Esophagus (tissue), 2 donors: ENCODE measurements around the gene TMED8. TPM values are rescaled to one million over a fixed set of nuclear protein-coding genes. Genes with fewer than 3 reads are reported as not detected.

Experiments used
- H3K27ac ChIP-seq, 2 donors: one replicate each; pipeline ENCODE4 v1.5.1; 2013; ENCODE audit warnings: low read depth in 2 of 2, mild to moderate bottlenecking in 2 of 2, inconsistent platforms in 1 of 2, low read length in 1 of 2, moderate library complexity in 1 of 2
- H3K27me3 ChIP-seq, 2 donors: one replicate each; pipeline ENCODE4 v1.6.1; 2013; ENCODE audit warnings: low read length in 2 of 2, control low read depth in 1 of 2, mild to moderate bottlenecking in 1 of 2; ENCODE audit not compliant: insufficient read depth in 2 of 2, control insufficient read depth in 1 of 2
- H3K36me3 ChIP-seq, 2 donors: one replicate each; pipeline ENCODE4 v1.6.1; 2013; ENCODE audit warnings: low read length in 1 of 2; ENCODE audit not compliant: control insufficient read depth in 2 of 2, insufficient read depth in 2 of 2
- H3K4me1 ChIP-seq, 2 donors: one replicate each; pipeline ENCODE4 v1.6.1; 2013; ENCODE audit warnings: low read length in 1 of 2; ENCODE audit not compliant: control insufficient read depth in 2 of 2, insufficient read depth in 2 of 2
- H3K4me3 ChIP-seq, 2 donors: one replicate each; pipeline ENCODE4 v1.5.1; 2013; ENCODE audit warnings: low read length in 2 of 2, mild to moderate bottlenecking in 2 of 2, low read depth in 1 of 2, moderate library complexity in 1 of 2
- H3K9me3 ChIP-seq, 2 donors: one replicate each; pipeline ENCODE4 v1.6.1; 2013; ENCODE audit warnings: mild to moderate bottlenecking in 2 of 2, low read depth in 1 of 2, low read length in 1 of 2, moderate library complexity in 1 of 2; ENCODE audit not compliant: control insufficient read depth in 2 of 2, insufficient read depth in 1 of 2
- WGBS, 2 donors: extraction: QIAGEN DNeasy Blood & Tissue Kit; methylation state at CpG; one replicate each; pipeline ENCODE4 v1.1.7; 2013; 5-methylcytosine and 5-hydroxymethylcytosine counted together
- polyA plus RNA-seq, 2 donors: library from polyadenylated mRNA; stranded (reverse); fragments of 200-250 nt; gene quantifications; one replicate each; pipeline ENCODE4 v1.2.3, GENCODE V29; 2013
- donor health status: healthy with polysubstance abuse.
- donor health status: Bipolar disorder and iron deficiency.

TMED8 gene
- polyA plus RNA-seq, 2 donors = 1.5 to 2.0 TPM

DNA sequence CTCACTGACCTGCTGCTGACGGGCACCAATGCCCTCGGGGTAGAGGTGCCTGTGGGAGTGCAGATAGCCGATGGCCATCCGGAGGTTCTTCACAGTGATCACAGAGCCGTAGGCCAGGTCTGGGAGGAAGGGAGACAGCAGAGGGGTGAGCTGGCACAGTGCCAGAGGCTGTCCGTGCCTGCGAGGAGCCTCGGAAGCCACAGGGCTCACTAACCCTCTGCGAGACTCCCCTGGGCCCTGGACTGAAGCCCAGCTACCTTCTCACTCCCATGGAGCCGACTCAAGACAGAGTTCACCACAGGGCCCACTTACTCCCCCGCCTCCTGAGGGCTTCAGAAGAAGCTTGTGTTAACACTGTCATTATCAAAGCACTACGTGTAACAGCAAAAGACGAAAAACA lies 80.7 kb downstream of the TMED8 start:
- Histone ChIP-seq H3K4me1 (no peaks in the 10 kb centered on the region), H3K27ac (no peak overlapping the region), H3K9me3 (no peaks in the 10 kb centered on the region), H3K4me3 (no peak overlapping the region), H3K36me3 (peaks cover 2 to 13% of the 10 kb centered on the region in 2 donors), H3K27me3 (no peaks in the 10 kb centered on the region)
- 82 to 93% methylated on average over 13 of the region's 13 CpGs for WGBS, 2 donors

GRCh38 chr14:77290705-77291104 lies 86.2 kb downstream of the TMED8 start:
- no peaks in the 10 kb centered on the region for H3K9me3 ChIP-seq
- 91 to 93% methylated on average over 4 of the region's 4 CpGs for WGBS, 2 donors

GRCh38 chr14:77286576-77286975 lies 90.3 kb downstream of the TMED8 start:
- peaks cover 18 to 20% of the 10 kb centered on the region in 2 donors for H3K36me3 ChIP-seq
- no peaks in the 10 kb centered on the region for H3K9me3 ChIP-seq
- no peaks in the 10 kb centered on the region for H3K4me1 ChIP-seq
- H3K27ac ChIP-seq = no peak overlapping the region
- H3K4me3 ChIP-seq = no peak overlapping the region
- no peaks in the 10 kb centered on the region for H3K27me3 ChIP-seq
- 97 to 99% methylated on average over 5 of the region's 5 CpGs for WGBS, 2 donors

More at GRCh38 chr14:77290705-77291104, 86.2 kb downstream of the TMED8 start:
- Histone ChIP-seq H3K27me3 (no peaks in the 10 kb centered on the region), H3K27ac (no peak overlapping the region), H3K36me3 (peaks cover 0 to 3% of the 10 kb centered on the region in 2 donors), H3K4me1 (no peaks in the 10 kb centered on the region), H3K4me3 (no peak overlapping the region)

Other genes with a start within 250 kb of the TMED8 start
- not detected for gene ZDHHC22, start 235.3 kb downstream of the TMED8 start, polyA plus RNA-seq
- gene TMEM63C, start 195.3 kb downstream of the TMED8 start, polyA plus RNA-seq = 10 to 100 TPM in 1 of 2 donors, 1 to 10 TPM in 1; 3.7 to 11.1 TPM
- under 1 TPM in 1 of 2 donors, not detected in 1; 0.04 TPM for gene NGB, start 105.9 kb downstream of the TMED8 start, polyA plus RNA-seq
- gene POMT2, start 56.2 kb downstream of the TMED8 start, polyA plus RNA-seq = 10 to 100 TPM in 1 of 2 donors, 1 to 10 TPM in 1; 5.8 to 11.5 TPM
- 10 to 100 TPM; 22.2 to 34.2 TPM for gene GSTZ1, start 56.1 kb downstream of the TMED8 start, polyA plus RNA-seq
- under 1 TPM; 0.34 to 0.41 TPM for gene SAMD15, start 285 bp upstream of the TMED8 start, polyA plus RNA-seq
- under 1 TPM; 0.09 to 0.22 TPM for gene NOXRED1, start 46.4 kb upstream of the TMED8 start, polyA plus RNA-seq
- 1 to 10 TPM; 7.5 to 10.0 TPM for gene VIPAS39, start 80.5 kb upstream of the TMED8 start, polyA plus RNA-seq
- 10 to 100 TPM; 75.4 to 97.4 TPM for gene AHSA1, start 81.0 kb upstream of the TMED8 start, polyA plus RNA-seq
- gene ISM2, start 121.7 kb upstream of the TMED8 start, polyA plus RNA-seq = under 1 TPM; 0.12 to 0.16 TPM
- 10 to 100 TPM; 14.1 to 16.3 TPM for gene SPTLC2, start 239.5 kb upstream of the TMED8 start, polyA plus RNA-seq